Loucy (cell line): Measurements from ENCODE around the gene TMEM119.
A peak's percentile ranks its signal among the peaks of the same experiment; 100 is the strongest.
"Not testable (repeated sequence)": the region's sequence is repeated elsewhere in the genome, so short reads cannot be mapped to it uniquely, and the experiment has no call there.

Experiments used
- H2AFZ ChIP-seq: fragments of 200-600 bp; sonication (generic); 2 replicates; pipeline ENCODE4 v1.6.0; 2016; ENCODE audit warnings: antibody characterized with exemption, mild to moderate bottlenecking, low read length, moderate library complexity
- H3F3A ChIP-seq: fragments of 200-600 bp; 2 replicates; pipeline ENCODE4 v1.6.0; 2016; ENCODE audit warnings: antibody characterized with exemption, low read depth, mild to moderate bottlenecking
- H3K27me3 ChIP-seq: fragments of 200-600 bp; sonication (generic); 2 replicates; pipeline ENCODE4 v1.6.1; 2014; ENCODE audit warnings: low read length, mild to moderate bottlenecking; ENCODE audit not compliant: insufficient read depth, poor library complexity, severe bottlenecking
- H3K36me3 ChIP-seq: fragments of 200-600 bp; sonication (generic); 2 replicates; pipeline ENCODE4 v1.6.1; 2016; ENCODE audit warnings: low read length; ENCODE audit not compliant: insufficient read depth
- H3K4me1 ChIP-seq: fragments of 200-600 bp; sonication (generic); 2 replicates; pipeline ENCODE4 v1.5.1; 2014; ENCODE audit warnings: low read length, mild to moderate bottlenecking; ENCODE audit not compliant: insufficient read depth, poor library complexity, severe bottlenecking
- H3K4me2 ChIP-seq: fragments of 200-600 bp; sonication (generic); 2 replicates; pipeline ENCODE4 v1.6.0; 2014; ENCODE audit warnings: antibody characterized with exemption, low read length, low read depth, mild to moderate bottlenecking; ENCODE audit not compliant: poor library complexity, severe bottlenecking
- H3K4me3 ChIP-seq: fragments of 200-600 bp; sonication (generic); 2 replicates; pipeline ENCODE4 v1.5.1; 2014; ENCODE audit warnings: low read length, mild to moderate bottlenecking, mixed read lengths; ENCODE audit not compliant: poor library complexity, severe bottlenecking
- H3K79me2 ChIP-seq: fragments of 200-600 bp; sonication (generic); 2 replicates; pipeline ENCODE4 v1.6.1; 2014; ENCODE audit warnings: low read length; ENCODE audit not compliant: insufficient read depth
- H3K9ac ChIP-seq: fragments of 200-600 bp; sonication (generic); 2 replicates; pipeline ENCODE4 v1.6.0; 2014; ENCODE audit warnings: mild to moderate bottlenecking, low read depth, low read length, moderate library complexity; ENCODE audit not compliant: poor library complexity, severe bottlenecking
- H3K9me2 ChIP-seq: fragments of 200-600 bp; sonication (generic); replicated peaks from 2 replicates; pipeline ENCODE4 v1.6.1; 2016; ENCODE audit warnings: low read depth, low read length, mixed read lengths
- H3K9me3 ChIP-seq: fragments of 200-600 bp; sonication (generic); 2 replicates; pipeline ENCODE4 v1.6.1; 2014; ENCODE audit warnings: mild to moderate bottlenecking, antibody characterized with exemption, low read length, low read depth; ENCODE audit not compliant: insufficient read depth
- H4K20me1 ChIP-seq: fragments of 200-600 bp; sonication (generic); 2 replicates; pipeline ENCODE4 v1.6.0; 2014; ENCODE audit warnings: antibody characterized with exemption, low read length, mild to moderate bottlenecking; ENCODE audit not compliant: insufficient read depth, poor library complexity, severe bottlenecking
- EZH2phosphoT487 ChIP-seq: fragments of 200-600 bp; IDR thresholded peaks from 2 replicates; pipeline ENCODE4 v1.6.1; 2018; ENCODE audit warnings: antibody characterized with exemption, mild to moderate bottlenecking, moderate library complexity, borderline replicate concordance
- TF ChIP-seq, protein P1 (sequence below): fragments of 200-600 bp; sonication (generic); conservative IDR thresholded peaks from 2 replicates; pipeline ENCODE4 v1.5.1; 2014; ENCODE audit warnings: mild to moderate bottlenecking, antibody characterized with exemption, low read length

The TMEM119 gene

GRCh38 chr12:108560321-108560721, 37.6 kb downstream of the TMEM119 start:
- peak overlapping the region; percentile 100 for H3K4me2 ChIP-seq
- peaks cover 4% of the 10 kb centered on the region for H3K27me3 ChIP-seq
- no peak overlapping the region for H2AFZ ChIP-seq
- no peaks in the 10 kb centered on the region for H3K9me2 ChIP-seq
- peaks cover 55% of the 10 kb centered on the region for H4K20me1 ChIP-seq
- H3K4me1 ChIP-seq = peaks cover 61% of the 10 kb centered on the region
- H3K9me3 ChIP-seq = no peaks in the 10 kb centered on the region
- peaks cover 11% of the 10 kb centered on the region for H3F3A ChIP-seq
- H3K36me3 ChIP-seq = no peaks in the 10 kb centered on the region
- H3K79me2 ChIP-seq = peaks cover 73% of the 10 kb centered on the region
- peak overlapping the region; percentile 85 for H3K4me3 ChIP-seq
- TF ChIP-seq EZH2phosphoT487 = no peak
- TF ChIP-seq, protein P1, sequence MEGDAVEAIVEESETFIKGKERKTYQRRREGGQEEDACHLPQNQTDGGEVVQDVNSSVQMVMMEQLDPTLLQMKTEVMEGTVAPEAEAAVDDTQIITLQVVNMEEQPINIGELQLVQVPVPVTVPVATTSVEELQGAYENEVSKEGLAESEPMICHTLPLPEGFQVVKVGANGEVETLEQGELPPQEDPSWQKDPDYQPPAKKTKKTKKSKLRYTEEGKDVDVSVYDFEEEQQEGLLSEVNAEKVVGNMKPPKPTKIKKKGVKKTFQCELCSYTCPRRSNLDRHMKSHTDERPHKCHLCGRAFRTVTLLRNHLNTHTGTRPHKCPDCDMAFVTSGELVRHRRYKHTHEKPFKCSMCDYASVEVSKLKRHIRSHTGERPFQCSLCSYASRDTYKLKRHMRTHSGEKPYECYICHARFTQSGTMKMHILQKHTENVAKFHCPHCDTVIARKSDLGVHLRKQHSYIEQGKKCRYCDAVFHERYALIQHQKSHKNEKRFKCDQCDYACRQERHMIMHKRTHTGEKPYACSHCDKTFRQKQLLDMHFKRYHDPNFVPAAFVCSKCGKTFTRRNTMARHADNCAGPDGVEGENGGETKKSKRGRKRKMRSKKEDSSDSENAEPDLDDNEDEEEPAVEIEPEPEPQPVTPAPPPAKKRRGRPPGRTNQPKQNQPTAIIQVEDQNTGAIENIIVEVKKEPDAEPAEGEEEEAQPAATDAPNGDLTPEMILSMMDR = no peak
- peak overlapping the region; percentile 97 for H3K9ac ChIP-seq

DNA sequence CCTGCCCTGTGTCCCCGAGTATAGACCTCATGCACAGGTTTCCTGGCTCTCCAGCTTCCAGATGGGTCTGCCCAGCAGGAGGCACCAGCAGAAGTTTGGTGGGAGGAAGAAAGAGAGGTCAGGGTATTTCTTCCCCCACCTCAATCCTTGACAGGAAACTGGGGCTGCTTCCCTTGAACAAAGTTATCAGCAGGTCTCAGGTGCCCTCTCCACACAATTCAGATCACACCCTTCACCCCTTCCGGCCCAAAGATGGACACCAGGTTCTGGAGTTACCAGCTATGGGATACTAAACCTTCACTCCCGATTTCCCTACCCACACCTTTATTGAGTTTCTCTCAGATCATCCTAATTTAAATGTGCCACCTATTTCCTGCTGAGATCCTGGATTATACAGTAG, 38.1 kb downstream of the TMEM119 start:
- TF ChIP-seq, protein P1 = no peak; the same call in 1 of the 2 replicates
- no peak for TF ChIP-seq EZH2phosphoT487
- Histone ChIP-seq H3K79me2 (peaks cover 79% of the 10 kb centered on the region), H3K4me3 (peak overlapping the region; percentile 85), H3K36me3 (no peaks in the 10 kb centered on the region), H3K4me2 (peak overlapping the region; percentile 100), H3K9me3 (no peaks in the 10 kb centered on the region), H4K20me1 (peaks cover 56% of the 10 kb centered on the region), H3K9ac (peak overlapping the region; percentile 97), H3K4me1 (peaks cover 60% of the 10 kb centered on the region), H2AFZ (no peak overlapping the region), H3F3A (peaks cover 7% of the 10 kb centered on the region), H3K9me2 (no peaks in the 10 kb centered on the region), H3K27me3 (peaks cover 4% of the 10 kb centered on the region)

DNA sequence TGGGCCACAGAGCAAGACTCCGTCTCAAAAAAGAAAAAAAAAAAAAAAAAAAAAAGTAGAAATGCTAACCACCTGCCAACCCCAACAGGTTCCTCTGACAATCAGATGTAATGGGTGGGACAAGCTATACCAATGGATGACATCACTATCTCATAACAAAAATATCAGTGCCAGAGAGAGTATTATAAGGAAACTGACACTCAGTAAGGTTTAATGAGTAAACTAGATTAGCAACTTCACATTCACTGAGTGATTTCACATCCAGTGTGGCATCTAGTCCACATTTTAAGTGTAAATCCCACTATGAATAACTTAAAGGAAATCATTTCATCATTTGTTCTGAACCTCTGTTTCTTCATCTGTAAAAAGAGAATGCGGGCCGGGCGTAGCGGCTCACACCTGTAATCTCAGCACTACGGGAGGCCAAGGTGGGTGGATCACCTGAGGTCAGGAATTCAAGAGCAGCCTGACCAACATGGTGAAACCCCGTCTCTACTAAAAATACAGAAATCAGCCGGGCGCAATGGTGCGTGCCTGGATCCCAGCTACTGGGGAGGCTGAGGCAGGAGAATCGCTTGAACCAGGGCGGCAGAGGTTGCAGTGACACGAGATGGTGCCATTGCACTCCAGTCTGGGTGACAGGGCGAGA, 38.8 kb downstream of the TMEM119 start:
- no peaks in the 10 kb centered on the region for H3K36me3 ChIP-seq
- H3K9me3 ChIP-seq = no peaks in the 10 kb centered on the region
- no peak for TF ChIP-seq EZH2phosphoT487
- TF ChIP-seq, protein P1 = no peak
- no peak overlapping the region for H2AFZ ChIP-seq
- peaks cover 61% of the 10 kb centered on the region for H4K20me1 ChIP-seq
- no peaks in the 10 kb centered on the region for H3K9me2 ChIP-seq
- H3K27me3 ChIP-seq = peaks cover 4% of the 10 kb centered on the region
- H3K9ac ChIP-seq = peak overlapping the region; percentile 97
- H3F3A ChIP-seq = peaks cover 2% of the 10 kb centered on the region
- peak overlapping the region; percentile 85 for H3K4me3 ChIP-seq
- peaks cover 82% of the 10 kb centered on the region for H3K79me2 ChIP-seq
- peaks cover 53% of the 10 kb centered on the region for H3K4me1 ChIP-seq
- H3K4me2 ChIP-seq = peak overlapping the region; percentile 100

DNA sequence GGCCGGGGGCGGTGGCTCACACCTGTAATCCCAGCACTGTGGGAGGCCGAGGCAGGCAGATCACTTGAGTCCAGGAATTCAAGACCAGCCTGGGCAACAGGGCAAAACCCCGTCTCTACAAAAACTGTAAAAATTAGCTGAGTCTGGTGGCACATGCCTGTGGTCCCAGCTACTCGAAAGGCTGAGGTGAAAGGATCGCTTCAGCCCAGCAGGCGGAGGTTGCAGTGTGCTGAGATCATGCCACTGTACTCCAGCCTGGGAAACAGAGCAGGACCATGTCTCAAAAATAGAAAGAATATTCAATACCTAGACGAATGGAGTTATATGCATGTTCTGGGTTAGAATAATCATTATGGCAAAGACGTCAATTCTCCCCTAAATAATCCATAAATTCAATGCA, 42.5 kb downstream of the TMEM119 start:
- H3F3A ChIP-seq, H3K9me2 ChIP-seq, H3K36me3 ChIP-seq, H3K27me3 ChIP-seq, H3K9ac ChIP-seq, H2AFZ ChIP-seq, H3K9me3 ChIP-seq: not testable (repeated sequence)
- peaks cover 64% of the 10 kb centered on the region for H3K4me1 ChIP-seq
- H3K4me3 ChIP-seq = peak overlapping the region; percentile 37
- peak overlapping the region; percentile 100 for H3K4me2 ChIP-seq
- H3K79me2 ChIP-seq = peaks cover 98% of the 10 kb centered on the region
- peaks cover 95% of the 10 kb centered on the region for H4K20me1 ChIP-seq
